H1 (cell line): ENCODE results near the gene LYPD3.

ENCODE experiments used
- CBX8 ChIP-seq: fragments of 300-800, 300-1000 bp; sonication (generic); IDR thresholded peaks from 2 replicates; pipeline ENCODE4 v1.7.1; 2016; ENCODE audit warnings: low read depth, low read length, borderline replicate concordance
- CEBPB ChIP-seq: IDR thresholded peaks from 2 replicates; pipeline ENCODE4 v1.6.1; 2012; ENCODE audit warnings: low read depth, low read length
- EP300 ChIP-seq, 2 experiments: IDR thresholded peaks; 1 replicate in 1 of 2; 2 replicates in 1 of 2; pipeline ENCODE4 v1.6.1; 2011 to 2012; ENCODE audit warnings: low read depth in 2 of 2, low read length in 2 of 2, mild to moderate bottlenecking in 2 of 2, borderline replicate concordance in 1 of 2, inconsistent platforms in 1 of 2, moderate library complexity in 1 of 2
- EZH2 ChIP-seq: fragments of 200-600 bp; sonication (generic); IDR thresholded peaks from 2 replicates; pipeline ENCODE4 v1.7.1; 2012; ENCODE audit warnings: low read depth, mild to moderate bottlenecking, moderate library complexity, low read length, inconsistent platforms; ENCODE audit not compliant: severe bottlenecking
- JUN ChIP-seq: IDR thresholded peaks from 2 replicates; pipeline ENCODE4 v1.6.1; 2011; ENCODE audit warnings: low read depth, mild to moderate bottlenecking, improper control_type of control experiment, low read length
- KDM4A ChIP-seq: IDR thresholded peaks from one replicate; pipeline ENCODE4 v1.7.1; 2012; ENCODE audit warnings: low read depth, mild to moderate bottlenecking, moderate library complexity, low read length, inconsistent platforms; ENCODE audit not compliant: severe bottlenecking
- POLR2A ChIP-seq, 2 experiments: IDR thresholded peaks; 1 replicate in 1 of 2; 2 replicates in 1 of 2; pipeline ENCODE4 v1.6.1; 2011; ENCODE audit warnings: low read depth in 2 of 2, low read length in 2 of 2, mild to moderate bottlenecking in 2 of 2; ENCODE audit errors: control extremely low read depth in 1 of 2
- POLR2AphosphoS5 ChIP-seq: IDR thresholded peaks from 2 replicates; pipeline ENCODE4 v1.6.1; 2011; ENCODE audit warnings: low read depth, low read length
- SAP30 ChIP-seq: fragments of 300-600 bp; sonication (generic); IDR thresholded peaks from 2 replicates; pipeline ENCODE4 v1.7.1; 2012; ENCODE audit warnings: low read length, moderate library complexity, mild to moderate bottlenecking, inconsistent platforms; ENCODE audit not compliant: insufficient read depth, insufficient replicate concordance
- TCF12 ChIP-seq: IDR thresholded peaks from 2 replicates; pipeline ENCODE4 v1.6.1; 2011; ENCODE audit warnings: low read depth, mild to moderate bottlenecking, low read length
- ZNF274 ChIP-seq: IDR thresholded peaks from 2 replicates; pipeline ENCODE4 v1.7.0; 2012; ENCODE audit warnings: low read length, borderline replicate concordance; ENCODE audit errors: extremely low read depth
- TF ChIP-seq, protein P1 (sequence below), 3 experiments: IDR thresholded peaks; 1 replicate in 2 of 3; 2 replicates in 1 of 3; pipeline versions ENCODE4 v1.5.1 to v1.6.1; 2011; ENCODE audit warnings: low read length in 3 of 3, mild to moderate bottlenecking in 3 of 3, inconsistent platforms in 2 of 3, low read depth in 1 of 3, moderate library complexity in 1 of 3; ENCODE audit not compliant: insufficient read depth in 1 of 3; ENCODE audit errors: control extremely low read depth in 1 of 3
- TF ChIP-seq, protein P2 (sequence below): IDR thresholded peaks from 2 replicates; pipeline ENCODE4 v1.6.1; 2012; ENCODE audit warnings: low read length, inconsistent platforms
- TF ChIP-seq, protein P3 (sequence below): IDR thresholded peaks from 2 replicates; pipeline ENCODE4 v1.6.1; 2012; ENCODE audit warnings: inconsistent platforms

DNA sequence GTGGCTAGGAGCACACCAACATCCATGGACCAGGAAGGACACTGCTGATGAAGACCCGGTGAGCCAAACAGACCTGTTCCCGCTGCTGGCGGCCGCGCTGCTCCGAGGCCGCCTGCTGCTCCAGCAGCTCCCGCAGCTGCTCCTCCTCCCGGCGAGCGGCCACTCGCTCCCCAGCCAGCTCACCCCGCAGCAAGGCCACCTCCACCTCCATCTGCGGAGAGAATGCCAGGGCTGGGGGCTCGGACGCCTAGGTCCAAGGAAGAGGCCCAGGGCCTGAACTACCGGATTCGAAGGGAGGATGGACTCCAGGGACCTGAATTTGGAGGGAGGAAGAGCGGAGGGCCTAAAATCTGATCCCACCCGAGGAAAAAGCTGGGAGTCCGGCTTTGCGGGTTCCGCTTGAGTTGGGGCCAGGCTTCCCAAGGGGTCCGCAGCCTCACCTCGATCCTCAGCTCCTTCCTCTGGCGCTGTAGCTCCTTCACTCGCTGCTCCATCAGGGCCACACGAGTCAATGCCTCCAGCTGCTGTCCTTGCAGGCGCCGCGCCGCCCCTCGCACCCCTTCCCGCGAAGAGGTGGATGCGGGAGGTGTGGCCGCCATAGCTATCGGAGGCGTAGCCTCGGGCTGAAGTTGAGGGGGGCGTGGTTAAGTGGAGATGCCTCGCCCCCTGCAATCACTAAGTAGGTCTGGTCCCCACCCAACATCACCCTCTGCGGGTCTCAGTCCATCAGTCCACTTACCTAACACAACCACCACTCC lies 36.4 kb upstream of the LYPD3 start:
- peak in 1 of 2 experiments; percentile 15; a peak in 1 of 3 replicates for TF ChIP-seq EP300 (IDR thresholded peaks at IDR 0.05; ENCODE audit: borderline replicate concordance in 1 of 2, low read depth in 2 of 2, low read length in 2 of 2)
- TF ChIP-seq, protein P1, sequence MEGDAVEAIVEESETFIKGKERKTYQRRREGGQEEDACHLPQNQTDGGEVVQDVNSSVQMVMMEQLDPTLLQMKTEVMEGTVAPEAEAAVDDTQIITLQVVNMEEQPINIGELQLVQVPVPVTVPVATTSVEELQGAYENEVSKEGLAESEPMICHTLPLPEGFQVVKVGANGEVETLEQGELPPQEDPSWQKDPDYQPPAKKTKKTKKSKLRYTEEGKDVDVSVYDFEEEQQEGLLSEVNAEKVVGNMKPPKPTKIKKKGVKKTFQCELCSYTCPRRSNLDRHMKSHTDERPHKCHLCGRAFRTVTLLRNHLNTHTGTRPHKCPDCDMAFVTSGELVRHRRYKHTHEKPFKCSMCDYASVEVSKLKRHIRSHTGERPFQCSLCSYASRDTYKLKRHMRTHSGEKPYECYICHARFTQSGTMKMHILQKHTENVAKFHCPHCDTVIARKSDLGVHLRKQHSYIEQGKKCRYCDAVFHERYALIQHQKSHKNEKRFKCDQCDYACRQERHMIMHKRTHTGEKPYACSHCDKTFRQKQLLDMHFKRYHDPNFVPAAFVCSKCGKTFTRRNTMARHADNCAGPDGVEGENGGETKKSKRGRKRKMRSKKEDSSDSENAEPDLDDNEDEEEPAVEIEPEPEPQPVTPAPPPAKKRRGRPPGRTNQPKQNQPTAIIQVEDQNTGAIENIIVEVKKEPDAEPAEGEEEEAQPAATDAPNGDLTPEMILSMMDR (IDR thresholded peaks at IDR 0.05; ENCODE audit: control extremely low read depth in 1 of 3, insufficient read depth in 1 of 3, low read depth in 1 of 3, low read length in 3 of 3): no peak
- no peak for TF ChIP-seq TCF12
- TF ChIP-seq, protein P2, sequence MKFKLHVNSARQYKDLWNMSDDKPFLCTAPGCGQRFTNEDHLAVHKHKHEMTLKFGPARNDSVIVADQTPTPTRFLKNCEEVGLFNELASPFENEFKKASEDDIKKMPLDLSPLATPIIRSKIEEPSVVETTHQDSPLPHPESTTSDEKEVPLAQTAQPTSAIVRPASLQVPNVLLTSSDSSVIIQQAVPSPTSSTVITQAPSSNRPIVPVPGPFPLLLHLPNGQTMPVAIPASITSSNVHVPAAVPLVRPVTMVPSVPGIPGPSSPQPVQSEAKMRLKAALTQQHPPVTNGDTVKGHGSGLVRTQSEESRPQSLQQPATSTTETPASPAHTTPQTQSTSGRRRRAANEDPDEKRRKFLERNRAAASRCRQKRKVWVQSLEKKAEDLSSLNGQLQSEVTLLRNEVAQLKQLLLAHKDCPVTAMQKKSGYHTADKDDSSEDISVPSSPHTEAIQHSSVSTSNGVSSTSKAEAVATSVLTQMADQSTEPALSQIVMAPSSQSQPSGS: no peak
- no peak for TF ChIP-seq ZNF274
- TF ChIP-seq SAP30: no peak
- no peak for TF ChIP-seq EZH2
- no peak for TF ChIP-seq CEBPB
- TF ChIP-seq, protein P3, sequence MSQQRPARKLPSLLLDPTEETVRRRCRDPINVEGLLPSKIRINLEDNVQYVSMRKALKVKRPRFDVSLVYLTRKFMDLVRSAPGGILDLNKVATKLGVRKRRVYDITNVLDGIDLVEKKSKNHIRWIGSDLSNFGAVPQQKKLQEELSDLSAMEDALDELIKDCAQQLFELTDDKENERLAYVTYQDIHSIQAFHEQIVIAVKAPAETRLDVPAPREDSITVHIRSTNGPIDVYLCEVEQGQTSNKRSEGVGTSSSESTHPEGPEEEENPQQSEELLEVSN: peak; percentile 64
- no peak for TF ChIP-seq JUN
- TF ChIP-seq POLR2AphosphoS5: peak; percentile 36; the same call in 1 of the 2 replicates
- peak in 1 of 2 experiments; percentile 10; a peak in 1 of 3 replicates for TF ChIP-seq POLR2A (IDR thresholded peaks at IDR 0.05; ENCODE audit: control extremely low read depth in 1 of 2, low read depth in 2 of 2, low read length in 2 of 2)
- TF ChIP-seq KDM4A: peak; percentile 68
- TF ChIP-seq CBX8: no peak
